Measurements from ENCODE around the gene EDNRA.

The EDNRA gene

DNA sequence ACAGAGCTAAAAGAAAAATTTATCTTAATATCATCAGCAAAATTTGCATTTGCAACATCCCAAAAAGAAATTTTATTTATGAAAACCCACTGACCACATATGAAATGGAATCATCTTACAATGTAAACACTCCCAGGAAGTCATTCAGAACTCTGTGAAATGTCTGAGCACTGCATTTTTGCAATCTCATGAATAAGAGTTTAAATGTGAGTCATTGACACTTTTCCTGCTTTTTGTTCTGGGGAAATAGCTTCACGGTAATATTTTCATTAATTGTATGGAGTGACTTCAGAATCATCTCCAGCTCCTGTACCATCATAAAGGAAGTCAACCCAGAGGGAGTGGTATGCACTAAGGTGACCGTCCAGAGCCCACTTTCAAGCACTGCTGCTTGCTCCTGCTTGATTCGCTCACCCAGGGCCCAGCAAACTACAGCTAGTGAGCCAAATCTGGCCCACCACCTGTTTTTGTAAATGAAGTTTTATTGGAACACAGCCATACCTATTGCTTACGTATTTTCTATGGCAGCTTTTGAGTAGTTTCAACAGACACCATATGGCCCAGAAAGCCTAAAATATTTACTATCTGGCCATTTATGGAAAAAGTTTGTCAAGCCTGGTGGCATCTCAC, 17.2 kb downstream of the EDNRA start:
- Histone ChIP-seq H3K9ac (ENCODE audit: low read depth, low read length) (no peak overlapping the region), H3K4me1 (ENCODE audit: insufficient read depth, low read length) (no peaks in the 10 kb centered on the region), H3K27me3 (ENCODE audit: insufficient read depth, low read length) (no peaks in the 10 kb centered on the region), H3K27ac (ENCODE audit: low read length) (no peak overlapping the region), H3K36me3 (ENCODE audit: insufficient read depth, low read depth, low read length) (no peaks in the 10 kb centered on the region), H3K4me3 (ENCODE audit: low read length) (no peak overlapping the region), H3K9me3 (ENCODE audit: insufficient read depth, low read depth, low read length) (no peaks in the 10 kb centered on the region)

DNA sequence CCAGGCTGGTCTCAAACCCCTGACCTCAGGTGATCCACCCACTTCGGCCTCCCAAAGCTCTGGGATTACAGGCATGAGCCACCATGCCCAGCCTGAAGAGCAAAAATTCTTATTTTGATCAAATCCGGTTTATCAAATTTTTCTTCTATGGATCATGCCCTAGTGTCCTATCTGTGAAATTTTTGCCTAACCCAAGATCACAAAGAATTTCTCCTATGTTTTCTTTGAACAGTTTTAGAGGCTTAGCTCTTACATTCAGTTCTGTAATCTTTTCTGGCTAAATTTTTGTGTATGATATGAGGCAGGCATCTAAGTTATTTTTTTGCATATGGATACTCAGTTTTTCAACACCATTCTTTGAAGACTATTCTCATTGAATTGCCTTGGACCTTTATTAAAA, 27.4 kb downstream of the EDNRA start:
- Histone ChIP-seq H3K4me3 (ENCODE audit: low read length) (no peak overlapping the region), H3K27ac (ENCODE audit: low read length) (no peak overlapping the region)

DNA sequence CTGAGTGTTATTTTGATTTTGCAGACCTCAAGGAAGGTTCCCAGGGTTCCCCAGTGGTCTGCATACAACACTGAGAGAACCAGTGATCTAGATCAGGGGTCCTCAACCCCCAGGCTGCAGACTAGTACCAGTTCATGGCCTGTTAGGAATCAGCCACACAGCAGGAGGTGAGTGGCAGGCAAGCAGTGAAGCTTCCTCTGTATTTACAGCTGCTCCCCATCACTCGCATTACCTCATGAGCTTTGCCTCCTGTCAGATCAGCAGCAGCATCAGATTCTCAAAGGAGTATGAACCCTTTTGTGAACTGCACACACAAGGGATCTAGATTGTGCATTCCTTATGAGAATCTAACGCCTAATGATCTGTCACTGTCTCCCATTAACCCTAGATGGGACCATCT, 28.5 kb downstream of the EDNRA start:
- no peak overlapping the region for H3K27ac ChIP-seq (ENCODE audit: low read length)

More for the DNA sequence above, 27.4 kb downstream of the EDNRA start:
- Histone ChIP-seq H3K4me1 (ENCODE audit: insufficient read depth, low read length) (no peaks in the 10 kb centered on the region), H3K9me3 (ENCODE audit: insufficient read depth, low read depth, low read length) (no peaks in the 10 kb centered on the region), H3K9ac (ENCODE audit: low read depth, low read length) (no peak overlapping the region), H3K27me3 (ENCODE audit: insufficient read depth, low read length) (no peaks in the 10 kb centered on the region), H3K36me3 (ENCODE audit: insufficient read depth, low read depth, low read length) (no peaks in the 10 kb centered on the region)

DNA sequence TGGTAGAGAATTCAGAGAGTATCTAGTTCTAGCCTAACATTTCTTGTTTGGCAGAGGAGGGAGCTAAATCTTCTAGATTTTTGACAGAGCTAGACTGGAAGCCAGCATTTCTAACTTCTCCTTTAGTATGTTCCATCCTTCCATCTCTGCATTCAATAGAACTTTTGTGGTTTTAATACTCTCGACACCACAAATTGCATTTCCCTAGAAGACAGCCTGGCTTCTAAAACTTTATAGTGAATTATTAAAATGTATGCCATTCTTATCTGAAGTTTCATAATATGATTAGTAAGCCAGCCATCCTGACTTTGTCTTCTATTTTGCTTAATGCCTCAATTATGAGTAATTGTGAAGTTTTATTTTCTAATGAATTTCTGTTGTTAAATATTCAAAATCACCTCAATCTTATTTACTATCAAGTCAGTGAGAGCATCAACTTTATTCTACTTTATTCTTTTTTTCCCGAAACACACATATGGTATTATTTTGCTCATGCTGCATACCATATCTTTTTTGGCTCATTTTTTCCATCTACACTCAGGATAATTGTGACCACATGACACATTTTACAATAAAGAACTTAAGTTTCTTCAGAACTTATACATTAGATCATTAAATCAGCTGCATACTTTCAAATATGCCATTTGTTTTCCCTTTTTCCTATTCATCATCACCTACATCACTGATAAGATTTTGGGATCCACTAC, 30.2 kb downstream of the EDNRA start:
- Histone ChIP-seq H3K9me3 (ENCODE audit: insufficient read depth, low read depth, low read length) (no peaks in the 10 kb centered on the region), H3K4me1 (ENCODE audit: insufficient read depth, low read length) (no peaks in the 10 kb centered on the region), H3K36me3 (ENCODE audit: insufficient read depth, low read depth, low read length) (no peaks in the 10 kb centered on the region), H3K27ac (ENCODE audit: low read length) (no peak overlapping the region), H3K4me3 (ENCODE audit: low read length) (no peak overlapping the region), H3K9ac (ENCODE audit: low read depth, low read length) (no peak overlapping the region), H3K27me3 (ENCODE audit: insufficient read depth, low read length) (no peaks in the 10 kb centered on the region)

More for the DNA sequence above, 28.5 kb downstream of the EDNRA start:
- H3K4me1 ChIP-seq (ENCODE audit: insufficient read depth, low read length) = no peaks in the 10 kb centered on the region
- no peak overlapping the region for H3K4me3 ChIP-seq (ENCODE audit: low read length)
- H3K9ac ChIP-seq (ENCODE audit: low read depth, low read length) = no peak overlapping the region
- no peaks in the 10 kb centered on the region for H3K27me3 ChIP-seq (ENCODE audit: insufficient read depth, low read length)
- no peaks in the 10 kb centered on the region for H3K9me3 ChIP-seq (ENCODE audit: insufficient read depth, low read depth, low read length)
- no peaks in the 10 kb centered on the region for H3K36me3 ChIP-seq (ENCODE audit: insufficient read depth, low read depth, low read length)

DNA sequence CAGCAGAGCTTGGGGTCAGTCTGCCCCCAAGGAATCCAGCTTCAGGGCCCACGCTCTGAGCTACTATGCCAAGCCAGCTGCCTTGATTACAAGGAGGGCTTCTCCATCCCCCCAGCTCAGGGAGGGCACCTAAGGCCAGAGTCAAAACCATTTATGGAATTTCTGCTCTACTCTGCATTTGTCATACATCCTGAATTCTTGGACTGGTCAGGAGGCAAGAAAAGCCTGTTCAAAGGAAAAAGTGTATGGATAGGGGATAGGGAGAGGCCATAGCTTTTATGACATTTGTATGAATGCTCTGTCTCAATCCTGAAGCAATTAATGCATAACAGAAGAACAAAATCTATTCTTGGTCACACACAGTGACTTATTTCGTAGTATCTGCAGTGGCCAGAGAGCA, 32.2 kb downstream of the EDNRA start:
- no peaks in the 10 kb centered on the region for H3K27me3 ChIP-seq (ENCODE audit: insufficient read depth, low read length)
- no peaks in the 10 kb centered on the region for H3K4me1 ChIP-seq (ENCODE audit: insufficient read depth, low read length)
- H3K36me3 ChIP-seq (ENCODE audit: insufficient read depth, low read depth, low read length) = no peaks in the 10 kb centered on the region
- no peak overlapping the region for H3K9ac ChIP-seq (ENCODE audit: low read depth, low read length)
- no peaks in the 10 kb centered on the region for H3K9me3 ChIP-seq (ENCODE audit: insufficient read depth, low read depth, low read length)
- no peak overlapping the region for H3K27ac ChIP-seq (ENCODE audit: low read length)
- no peak overlapping the region for H3K4me3 ChIP-seq (ENCODE audit: low read length)

DNA sequence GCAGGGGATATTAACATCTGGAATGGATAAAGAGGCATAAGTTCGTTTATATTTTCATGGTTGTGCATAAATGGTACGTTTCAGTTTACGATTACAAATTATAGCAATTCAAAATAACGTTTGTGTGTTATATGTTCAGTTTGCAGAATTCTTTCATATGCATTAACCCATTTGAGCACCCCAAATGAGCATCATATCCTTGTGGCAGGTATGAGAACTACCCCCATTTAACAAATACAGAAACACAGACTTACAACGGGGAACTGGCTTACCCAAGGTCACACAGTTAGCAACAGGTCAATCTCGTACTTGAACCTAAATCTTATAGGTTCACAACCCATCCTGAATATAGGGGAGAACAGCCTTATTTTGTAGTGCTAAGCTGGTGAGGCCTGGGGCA, 33.1 kb downstream of the EDNRA start:
- no peak overlapping the region for H3K9ac ChIP-seq (ENCODE audit: low read depth, low read length)
- no peaks in the 10 kb centered on the region for H3K9me3 ChIP-seq (ENCODE audit: insufficient read depth, low read depth, low read length)
- no peak overlapping the region for H3K27ac ChIP-seq (ENCODE audit: low read length)
- H3K36me3 ChIP-seq (ENCODE audit: insufficient read depth, low read depth, low read length) = no peaks in the 10 kb centered on the region
- no peaks in the 10 kb centered on the region for H3K27me3 ChIP-seq (ENCODE audit: insufficient read depth, low read length)
- H3K4me1 ChIP-seq (ENCODE audit: insufficient read depth, low read length) = no peaks in the 10 kb centered on the region
- no peak overlapping the region for H3K4me3 ChIP-seq (ENCODE audit: low read length)

DNA sequence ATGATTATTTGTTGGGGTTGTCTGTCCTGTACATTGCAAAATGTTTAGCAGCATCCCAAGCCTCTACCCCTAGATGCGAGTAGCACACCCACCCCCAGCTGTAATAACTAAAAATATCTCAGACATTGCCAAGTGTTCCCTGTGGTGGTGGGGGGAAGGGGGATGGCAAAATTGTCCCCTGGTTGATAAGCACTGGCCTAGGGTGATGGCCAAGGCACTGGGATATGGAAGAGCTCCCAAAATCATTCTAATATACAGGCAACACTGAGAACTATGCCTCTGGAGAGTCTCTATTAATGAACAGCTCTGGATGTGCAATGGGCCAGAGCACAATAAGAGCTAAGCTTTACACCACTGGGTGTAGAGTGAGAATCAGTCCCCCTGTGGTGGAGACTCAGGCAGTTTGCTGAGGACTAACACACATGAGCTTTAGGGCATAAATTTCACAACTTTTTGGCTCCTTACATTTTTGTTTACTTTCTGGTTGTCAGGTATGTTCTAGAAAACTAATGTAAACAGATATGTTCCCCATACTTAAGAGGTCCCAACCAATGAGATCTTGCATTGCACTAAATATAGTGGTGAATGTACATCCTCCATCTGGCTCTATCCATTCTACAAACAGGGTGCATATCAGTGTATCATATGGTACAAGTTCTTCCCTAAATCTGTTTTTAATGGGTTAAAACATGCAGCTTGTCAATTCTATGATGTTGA, 34.5 kb downstream of the EDNRA start:
- Histone ChIP-seq H3K27me3 (ENCODE audit: insufficient read depth, low read length) (no peaks in the 10 kb centered on the region), H3K4me3 (ENCODE audit: low read length) (no peak overlapping the region), H3K36me3 (ENCODE audit: insufficient read depth, low read depth, low read length) (no peaks in the 10 kb centered on the region), H3K9ac (ENCODE audit: low read depth, low read length) (no peak overlapping the region), H3K9me3 (ENCODE audit: insufficient read depth, low read depth, low read length) (no peaks in the 10 kb centered on the region), H3K27ac (ENCODE audit: low read length) (no peak overlapping the region), H3K4me1 (ENCODE audit: insufficient read depth, low read length) (no peaks in the 10 kb centered on the region)

DNA sequence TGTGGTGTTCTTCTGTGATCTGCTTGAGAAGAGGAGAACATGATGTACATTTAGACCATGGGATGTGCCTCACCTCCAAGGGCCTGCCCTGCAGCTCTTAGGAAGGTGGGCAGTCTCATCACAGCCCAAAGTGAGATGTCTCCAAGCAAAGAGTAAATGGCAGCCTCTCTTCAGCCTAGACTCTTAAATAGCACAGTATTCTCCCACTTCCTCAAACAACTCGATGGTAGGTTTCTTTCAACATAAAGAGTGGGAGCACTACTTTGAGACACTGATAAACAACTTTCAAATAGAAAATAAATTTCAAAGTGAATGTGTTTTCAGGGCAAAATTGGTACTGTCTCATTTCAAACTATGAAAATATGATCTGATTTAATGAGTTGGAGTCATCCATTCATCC, 35.2 kb downstream of the EDNRA start:
- Histone ChIP-seq H3K36me3 (ENCODE audit: insufficient read depth, low read depth, low read length) (no peaks in the 10 kb centered on the region), H3K27ac (ENCODE audit: low read length) (no peak overlapping the region), H3K9me3 (ENCODE audit: insufficient read depth, low read depth, low read length) (no peaks in the 10 kb centered on the region), H3K4me3 (ENCODE audit: low read length) (no peak overlapping the region), H3K9ac (ENCODE audit: low read depth, low read length) (no peak overlapping the region), H3K27me3 (ENCODE audit: insufficient read depth, low read length) (no peaks in the 10 kb centered on the region), H3K4me1 (ENCODE audit: insufficient read depth, low read length) (no peaks in the 10 kb centered on the region)

DNA sequence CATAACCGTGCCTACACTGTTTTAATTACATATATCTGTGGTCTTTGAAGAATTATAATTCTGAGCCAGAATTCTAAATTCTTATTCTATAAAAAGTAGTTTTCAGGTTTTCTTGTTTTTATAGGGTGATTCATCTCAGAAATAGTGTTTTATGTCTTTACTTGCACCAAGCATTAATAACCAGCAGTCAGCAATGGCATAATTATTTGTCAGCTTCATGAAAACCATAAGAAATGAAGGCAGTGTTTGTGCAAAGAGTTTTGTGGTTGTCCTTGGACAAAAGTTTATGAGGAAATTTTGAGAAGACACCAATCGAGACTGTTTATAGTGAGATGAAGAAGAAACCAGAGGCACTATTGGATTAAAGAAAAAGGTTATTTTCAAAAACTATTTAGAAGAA, 37.2 kb downstream of the EDNRA start:
- Histone ChIP-seq H3K27ac (ENCODE audit: low read length) (no peak overlapping the region), H3K9me3 (ENCODE audit: insufficient read depth, low read depth, low read length) (no peaks in the 10 kb centered on the region)

DNA sequence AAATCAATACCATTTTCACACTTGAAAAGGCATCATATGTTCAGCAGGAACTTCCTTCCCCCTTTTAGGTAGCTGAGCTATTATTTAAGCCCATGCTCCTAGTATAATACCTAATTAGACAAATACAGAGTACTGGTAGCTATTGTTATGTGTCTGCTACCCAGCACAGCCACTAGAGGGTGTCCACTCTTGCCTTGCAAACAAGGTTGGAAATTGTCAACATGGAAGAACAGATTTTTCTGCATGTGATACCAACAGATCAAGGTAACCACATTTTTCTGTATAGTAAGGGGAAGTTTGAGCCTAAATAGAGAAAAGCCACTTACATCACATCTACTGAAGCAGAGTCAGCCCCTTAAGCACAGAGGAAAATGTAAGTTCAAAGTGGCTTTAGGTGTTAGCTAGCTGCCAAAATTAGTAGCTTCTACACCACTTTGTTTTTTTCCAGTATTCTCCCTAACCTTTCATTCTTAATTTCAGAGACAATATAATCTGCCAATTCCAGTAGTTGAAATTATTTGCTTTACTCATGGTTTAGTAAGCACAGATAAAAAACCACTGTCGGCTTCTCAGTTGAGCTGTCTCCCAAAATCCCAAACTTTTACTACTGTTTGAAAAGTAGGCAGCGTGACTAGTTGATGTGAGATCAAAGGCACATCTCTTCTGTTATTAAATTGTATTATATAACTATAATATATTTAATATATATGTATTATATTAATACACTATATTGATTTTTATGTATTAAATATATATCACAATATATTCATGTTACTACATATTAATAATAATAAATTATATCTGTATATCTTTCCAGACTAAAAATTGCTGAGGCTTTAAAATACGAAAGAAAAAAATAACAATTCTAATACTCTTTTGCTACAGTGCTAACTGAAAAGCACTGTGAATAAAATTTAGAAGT, 38.2 kb downstream of the EDNRA start:
- Histone ChIP-seq H3K27me3 (ENCODE audit: insufficient read depth, low read length) (no peaks in the 10 kb centered on the region), H3K4me3 (ENCODE audit: low read length) (no peak overlapping the region), H3K9ac (ENCODE audit: low read depth, low read length) (no peak overlapping the region), H3K9me3 (ENCODE audit: insufficient read depth, low read depth, low read length) (no peaks in the 10 kb centered on the region), H3K36me3 (ENCODE audit: insufficient read depth, low read depth, low read length) (no peaks in the 10 kb centered on the region), H3K4me1 (ENCODE audit: insufficient read depth, low read length) (no peaks in the 10 kb centered on the region), H3K27ac (ENCODE audit: low read length) (no peak overlapping the region)

More for the DNA sequence above, 37.2 kb downstream of the EDNRA start:
- Histone ChIP-seq H3K4me1 (ENCODE audit: insufficient read depth, low read length) (no peaks in the 10 kb centered on the region), H3K4me3 (ENCODE audit: low read length) (no peak overlapping the region), H3K36me3 (ENCODE audit: insufficient read depth, low read depth, low read length) (no peaks in the 10 kb centered on the region), H3K27me3 (ENCODE audit: insufficient read depth, low read length) (no peaks in the 10 kb centered on the region), H3K9ac (ENCODE audit: low read depth, low read length) (no peak overlapping the region)

DNA sequence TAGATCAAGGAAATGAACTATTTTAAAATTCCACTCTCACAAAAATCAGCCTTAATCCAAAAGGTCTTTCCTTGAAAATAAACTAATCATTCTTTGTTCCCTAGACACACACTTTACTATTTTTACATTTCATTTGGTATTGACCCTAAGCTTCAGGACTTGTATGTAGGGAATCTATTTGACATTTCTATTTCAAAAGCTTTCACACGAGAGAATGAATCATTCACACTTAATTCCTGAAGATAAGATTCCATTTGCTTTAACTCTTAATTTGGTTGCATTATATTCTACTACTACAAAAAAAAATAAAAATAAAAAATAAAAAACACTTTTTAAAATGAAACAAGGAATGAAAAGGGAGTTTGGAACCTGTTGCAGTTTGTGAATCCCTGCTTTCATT, 43.7 kb downstream of the EDNRA start:
- no peak overlapping the region for H3K9ac ChIP-seq (ENCODE audit: low read depth, low read length)
- H3K27ac ChIP-seq (ENCODE audit: low read length) = no peak overlapping the region
- no peaks in the 10 kb centered on the region for H3K4me1 ChIP-seq (ENCODE audit: insufficient read depth, low read length)
- H3K9me3 ChIP-seq (ENCODE audit: insufficient read depth, low read depth, low read length) = no peaks in the 10 kb centered on the region
- no peaks in the 10 kb centered on the region for H3K27me3 ChIP-seq (ENCODE audit: insufficient read depth, low read length)
- H3K36me3 ChIP-seq (ENCODE audit: insufficient read depth, low read depth, low read length) = no peaks in the 10 kb centered on the region
- H3K4me3 ChIP-seq (ENCODE audit: low read length) = no peak overlapping the region
